ENCODE measurements around the gene TEDC1. TPM values are rescaled to one million over a fixed set of nuclear protein-coding genes. Genes with fewer than 3 reads are reported as not detected.

Gene TEDC1
- polyA plus RNA-seq, 6 donors from 2014 or later: 3.5 to 13.6 (median 8.3) TPM

DNA sequence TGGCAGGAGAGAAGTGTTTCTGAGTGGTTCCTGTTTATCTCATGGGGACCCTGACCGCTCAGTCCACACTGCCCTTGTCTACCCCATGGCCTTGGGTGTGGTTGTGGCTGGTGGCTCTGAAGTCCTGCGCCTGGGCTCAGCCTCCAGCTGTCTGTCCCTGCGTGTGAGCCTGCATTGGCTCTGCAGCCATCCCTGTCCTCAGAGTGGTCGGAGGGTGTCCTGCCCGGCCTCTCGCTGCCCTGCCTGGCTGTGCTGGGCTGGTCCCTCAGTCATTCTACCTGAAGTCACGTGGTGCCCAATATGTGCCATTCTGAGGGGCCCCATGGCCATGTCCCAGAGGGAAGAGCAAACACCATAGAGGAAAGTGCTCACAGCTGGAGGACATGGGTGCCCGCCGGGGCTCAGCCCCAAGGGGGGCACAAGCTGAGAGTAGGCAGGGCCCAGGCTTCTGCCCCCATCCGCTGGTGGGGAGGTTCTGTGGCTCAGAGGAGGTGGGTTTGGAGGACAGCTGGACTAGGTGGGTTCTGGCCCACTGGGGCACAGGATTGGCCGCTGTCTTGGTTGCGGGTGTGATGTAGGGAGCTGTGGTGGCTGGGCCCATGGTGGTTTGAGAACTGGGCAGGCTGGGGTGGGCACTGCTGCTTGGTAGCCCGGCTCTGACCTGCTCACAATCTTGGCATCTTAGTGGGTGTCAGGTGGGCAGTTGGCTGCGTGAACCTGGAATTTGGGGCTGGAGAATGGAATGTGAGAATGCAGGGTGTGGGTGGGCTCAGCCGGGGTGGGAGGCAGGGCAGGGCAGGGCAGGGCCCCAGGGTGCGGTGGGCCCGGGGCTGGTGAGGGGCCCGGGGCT, 11.6 kb downstream of the TEDC1 start:
- no peaks in the 10 kb centered on the region for H3K36me3 Mint-ChIP-seq
- no peak for ATAC-seq (ENCODE audit: low read depth in 2 of 2)
- H3K4me3 Mint-ChIP-seq: peak overlapping the region in 2 of 8 donors; percentile 35 to 41
- peaks cover under 1 to 14% (median 6%) of the 10 kb centered on the region in 3 donors for H3K27me3 Mint-ChIP-seq
- H3K9me3 Mint-ChIP-seq: no peaks in the 10 kb centered on the region
- no peak for DNase-seq
- peaks cover 0 to 4% (median 0%) of the 10 kb centered on the region in 3 donors for H3K4me1 Mint-ChIP-seq
- H3K27ac Mint-ChIP-seq: peak overlapping the region in 3 of 6 donors; percentile 33 to 79 (median 73)

DNA sequence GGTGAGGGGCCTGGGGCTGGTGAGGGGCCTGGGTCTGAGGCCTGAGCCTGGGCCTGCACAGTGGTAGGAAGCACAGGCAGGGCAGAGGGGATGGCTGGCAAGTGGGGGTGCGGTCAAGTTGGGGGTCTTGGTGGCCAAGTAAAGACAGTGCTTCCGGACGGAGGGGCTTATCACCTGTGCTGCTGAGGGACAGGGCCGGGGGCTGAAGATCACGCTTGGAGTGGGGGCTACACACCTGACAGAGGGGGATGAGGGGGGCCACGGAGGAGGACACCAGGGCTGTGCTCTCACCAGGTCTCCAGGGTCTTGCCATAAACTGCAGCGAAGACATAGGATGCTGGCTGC, 12.2 kb downstream of the TEDC1 start:
- H3K27me3 Mint-ChIP-seq: peaks cover 5 to 19% (median 11%) of the 10 kb centered on the region in 3 donors
- ATAC-seq (ENCODE audit: low read depth in 2 of 2) (no peak), DNase-seq (no peak)
- no peak overlapping the region for H3K4me3 Mint-ChIP-seq
- H3K27ac Mint-ChIP-seq: peak overlapping the region in 1 of 6 donors; percentile 73
- no peaks in the 10 kb centered on the region for H3K9me3 Mint-ChIP-seq
- no peaks in the 10 kb centered on the region for H3K36me3 Mint-ChIP-seq
- peaks cover 0 to 4% (median 0%) of the 10 kb centered on the region in 3 donors for H3K4me1 Mint-ChIP-seq

DNA sequence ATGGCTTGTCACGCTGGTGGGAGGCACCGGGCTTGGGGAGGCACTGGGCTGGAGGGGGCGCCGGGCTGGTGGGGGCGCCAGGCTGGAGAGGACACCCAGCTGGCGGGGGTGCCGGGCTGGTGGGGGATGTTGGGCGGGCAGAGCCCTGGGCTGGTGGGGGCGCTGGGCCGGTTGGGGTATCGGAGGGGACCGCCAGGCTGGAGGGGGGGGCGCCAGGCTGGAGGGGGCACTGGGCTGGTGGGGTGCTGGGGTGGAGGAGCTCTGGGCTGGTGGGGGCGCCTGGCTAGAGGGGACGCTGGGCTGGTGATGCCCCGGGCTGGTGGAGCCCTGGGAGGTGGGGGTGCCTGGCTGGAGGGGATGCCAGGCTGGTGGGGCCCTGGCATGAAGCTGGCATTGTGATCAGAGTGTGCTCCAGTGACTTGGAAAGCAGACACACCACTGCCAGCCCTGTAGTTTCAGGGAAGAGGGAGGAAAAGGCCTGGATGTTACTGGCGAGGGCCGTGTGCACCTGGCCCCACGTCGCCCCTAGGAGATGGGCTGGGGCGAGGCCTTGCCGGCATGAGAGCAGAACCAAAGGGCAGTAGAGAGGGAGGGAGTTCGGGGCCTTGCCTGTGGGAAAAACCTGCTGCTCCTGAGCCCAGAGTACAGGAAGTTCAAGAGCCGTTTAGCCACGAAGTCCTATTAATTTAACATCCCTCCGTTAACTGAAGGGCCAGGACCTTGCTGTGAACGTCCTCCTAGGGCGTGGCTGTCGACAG, 13.1 kb downstream of the TEDC1 start:
- Mint-ChIP-seq H3K9me3 (no peaks in the 10 kb centered on the region), H3K27me3 (peaks cover 11 to 27% (median 17%) of the 10 kb centered on the region in 3 donors), H3K4me1 (peaks cover 0 to 4% (median 0%) of the 10 kb centered on the region in 3 donors), H3K36me3 (no peaks in the 10 kb centered on the region), H3K27ac (peak overlapping the region in 3 of 6 donors; percentile 52 to 73 (median 61)), H3K4me3 (no peak overlapping the region)
- no peak for DNase-seq
- no peak for ATAC-seq (ENCODE audit: low read depth in 2 of 2)

DNA sequence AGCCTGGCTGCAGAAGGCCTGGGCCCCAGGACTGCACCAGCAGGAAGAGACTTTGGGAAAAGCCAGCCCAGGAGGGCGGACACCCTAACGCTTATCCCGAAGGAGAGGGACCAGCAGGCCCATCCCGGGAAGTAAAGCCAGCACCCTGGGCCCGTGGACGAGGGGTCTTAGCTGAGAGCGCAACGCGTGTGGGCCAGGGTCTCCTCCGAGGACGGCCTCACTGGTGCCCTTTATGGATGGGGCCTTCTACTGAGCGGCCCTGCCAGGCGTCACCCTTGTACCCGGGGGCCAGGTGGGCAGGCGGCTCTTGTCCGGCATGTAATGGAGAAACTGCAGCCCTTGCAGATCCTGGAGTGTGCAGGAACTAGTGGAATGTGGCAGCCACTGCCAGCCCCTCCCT, 14.1 kb downstream of the TEDC1 start:
- Mint-ChIP-seq H3K27ac (no peak overlapping the region), H3K27me3 (peaks cover 12 to 27% (median 17%) of the 10 kb centered on the region in 3 donors), H3K9me3 (no peaks in the 10 kb centered on the region), H3K4me1 (peaks cover 0 to 4% (median 0%) of the 10 kb centered on the region in 3 donors), H3K4me3 (no peak overlapping the region), H3K36me3 (no peaks in the 10 kb centered on the region)
- no peak for DNase-seq
- no peak for ATAC-seq (ENCODE audit: low read depth in 2 of 2)

DNA sequence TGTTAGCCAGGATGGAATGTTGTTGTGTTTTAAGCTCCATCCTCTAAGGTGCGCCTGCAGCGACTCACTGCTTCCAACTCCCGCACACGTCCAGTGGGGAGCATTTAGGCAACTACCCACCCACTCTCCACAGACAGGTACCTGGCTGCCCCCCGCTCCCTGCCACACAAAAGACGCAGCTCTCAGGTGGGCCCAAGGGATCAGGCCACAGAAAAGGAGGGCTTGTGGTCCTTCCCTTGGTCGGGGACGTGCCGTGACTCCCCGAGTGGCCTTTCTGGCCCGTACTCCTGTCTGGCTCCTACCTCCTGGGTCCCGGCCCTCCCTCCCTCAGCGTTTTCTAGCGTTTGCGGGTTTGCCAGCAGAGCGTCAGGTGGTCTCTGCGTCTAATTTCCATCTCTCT, 16.2 kb downstream of the TEDC1 start:
- Mint-ChIP-seq H3K36me3 (no peaks in the 10 kb centered on the region), H3K4me1 (peaks cover 5 to 7% (median 5%) of the 10 kb centered on the region in 3 donors), H3K27me3 (peaks cover 20 to 31% (median 27%) of the 10 kb centered on the region in 3 donors), H3K27ac (no peak overlapping the region), H3K4me3 (no peak overlapping the region), H3K9me3 (no peaks in the 10 kb centered on the region)
- no peak for ATAC-seq (ENCODE audit: low read depth in 2 of 2)
- no peak for DNase-seq

DNA sequence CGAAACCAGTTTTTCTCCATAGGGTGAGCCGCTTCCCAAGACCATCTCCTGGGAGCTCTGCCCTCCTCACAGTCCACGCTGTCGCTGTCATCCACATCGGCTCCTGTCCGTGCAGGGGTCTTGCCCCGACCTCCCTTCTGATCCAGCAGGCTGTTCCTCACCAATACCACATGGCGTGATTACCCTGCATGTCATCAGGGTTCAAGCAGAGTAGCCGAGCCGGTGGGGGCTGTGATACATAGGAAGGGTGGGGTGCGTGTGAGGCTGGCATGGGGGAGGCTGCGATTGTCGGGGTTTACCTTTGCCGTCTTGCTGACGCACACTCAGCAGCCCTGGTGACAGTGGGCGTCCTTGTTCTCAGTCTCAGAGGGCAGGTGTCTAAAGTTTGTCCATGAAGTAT, 17.0 kb downstream of the TEDC1 start:
- no peak overlapping the region for H3K4me3 Mint-ChIP-seq
- no peak overlapping the region for H3K27ac Mint-ChIP-seq

DNA sequence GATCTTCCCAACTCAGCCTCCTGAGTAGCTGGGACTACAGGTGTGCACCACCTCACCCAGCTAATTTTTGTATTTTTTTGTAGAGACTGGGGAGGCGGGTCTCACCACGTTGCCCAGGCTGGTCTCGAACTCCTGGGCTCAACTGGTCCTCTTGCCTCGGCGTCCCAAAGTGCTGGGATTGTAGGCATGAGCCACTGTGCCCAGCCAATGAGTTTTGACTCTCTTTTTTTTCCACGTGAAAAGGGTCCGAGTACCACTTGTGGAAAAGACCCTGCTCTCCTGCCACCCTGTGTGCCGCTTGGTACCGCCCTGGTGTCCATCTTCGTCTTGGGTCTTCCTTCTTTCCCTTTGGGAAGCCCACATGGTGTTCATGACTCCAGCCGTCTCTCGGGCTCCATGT, 17.6 kb downstream of the TEDC1 start:
- H3K4me3 Mint-ChIP-seq: no peak overlapping the region
- peaks cover 3 to 5% (median 5%) of the 10 kb centered on the region in 3 donors for H3K4me1 Mint-ChIP-seq
- H3K9me3 Mint-ChIP-seq: peaks cover 0 to under 1% (median 0%) of the 10 kb centered on the region in 7 donors
- no peak for ATAC-seq (ENCODE audit: low read depth in 2 of 2)
- no peaks in the 10 kb centered on the region for H3K36me3 Mint-ChIP-seq
- H3K27ac Mint-ChIP-seq: peak overlapping the region in 2 of 6 donors; percentile 79 to 87
- peaks cover 19 to 35% (median 20%) of the 10 kb centered on the region in 3 donors for H3K27me3 Mint-ChIP-seq
- DNase-seq: no peak

More for the DNA sequence above, 17.0 kb downstream of the TEDC1 start:
- Mint-ChIP-seq H3K36me3 (no peaks in the 10 kb centered on the region), H3K4me1 (peaks cover 3 to 5% (median 5%) of the 10 kb centered on the region in 3 donors), H3K9me3 (no peaks in the 10 kb centered on the region), H3K27me3 (peaks cover 20 to 32% (median 20%) of the 10 kb centered on the region in 3 donors)
- no peak for ATAC-seq (ENCODE audit: low read depth in 2 of 2)
- no peak for DNase-seq

DNA sequence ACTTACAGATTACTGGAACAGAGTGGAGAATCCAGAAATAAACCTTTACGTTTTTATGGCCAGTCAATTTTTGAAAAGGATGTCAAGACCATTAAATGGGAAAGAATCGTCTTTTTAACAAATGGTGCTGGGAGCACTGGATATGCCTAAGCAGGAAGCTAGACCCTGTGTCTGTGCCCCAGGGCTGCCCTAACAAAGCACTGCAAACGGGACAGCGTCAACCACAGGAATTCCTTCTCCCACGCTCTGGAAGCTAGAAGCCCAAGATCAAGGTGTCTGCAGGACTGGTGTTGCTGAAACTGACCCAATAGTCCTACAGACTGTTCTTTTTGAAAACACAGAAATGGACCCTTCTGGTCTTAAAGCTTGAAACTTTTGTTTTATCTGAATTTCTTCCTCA, 26.1 kb downstream of the TEDC1 start:
- peaks cover 25 to 47% (median 26%) of the 10 kb centered on the region in 3 donors for H3K27me3 Mint-ChIP-seq
- H3K36me3 Mint-ChIP-seq: no peaks in the 10 kb centered on the region
- H3K9me3 Mint-ChIP-seq: peaks cover 0 to 8% (median 0%) of the 10 kb centered on the region in 7 donors
- DNase-seq (no peak), ATAC-seq (ENCODE audit: low read depth in 2 of 2) (no peak)
- H3K4me1 Mint-ChIP-seq: peaks cover under 1 to 7% (median 4%) of the 10 kb centered on the region in 3 donors
- no peak overlapping the region for H3K4me3 Mint-ChIP-seq
- no peak overlapping the region for H3K27ac Mint-ChIP-seq

DNA sequence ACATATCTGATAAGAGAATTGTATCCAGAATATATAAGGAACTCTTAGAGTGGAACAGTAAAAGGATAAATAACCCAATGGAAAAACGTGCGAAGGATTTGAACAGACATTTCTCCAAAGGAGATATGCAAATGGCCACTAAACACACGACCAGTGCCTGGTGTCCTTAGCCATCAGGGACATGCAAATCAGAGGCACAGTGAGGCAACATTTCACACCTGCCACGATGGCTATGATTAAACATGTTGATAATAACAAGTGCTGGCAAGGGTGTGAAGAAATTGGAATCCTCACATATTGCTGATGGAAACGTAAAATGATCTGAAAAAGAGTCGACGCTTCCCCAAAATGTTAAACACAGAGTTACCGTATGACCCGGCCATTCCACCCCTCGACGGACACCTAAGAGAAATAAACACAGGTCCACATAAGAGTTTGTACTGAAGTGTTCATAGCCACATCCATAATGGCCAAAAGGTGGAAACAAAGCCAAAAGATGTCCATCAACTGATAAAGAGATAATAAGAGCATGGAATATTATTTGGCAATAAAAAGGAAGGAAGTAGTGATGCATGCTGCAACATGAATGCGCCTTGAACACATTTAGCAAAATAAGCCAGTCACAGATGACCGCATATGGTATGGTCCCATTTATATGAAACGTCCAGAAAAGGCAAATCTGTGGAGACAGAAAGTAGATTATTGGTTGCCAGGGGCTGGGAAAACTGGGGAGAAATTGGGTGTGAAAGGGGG, 29.1 kb downstream of the TEDC1 start:
- ATAC-seq (ENCODE audit: low read depth in 2 of 2): no peak
- Mint-ChIP-seq H3K27ac (no peak overlapping the region), H3K9me3 (peaks cover 0 to 6% (median 0%) of the 10 kb centered on the region in 7 donors), H3K27me3 (peaks cover 19 to 35% (median 33%) of the 10 kb centered on the region in 3 donors), H3K36me3 (no peaks in the 10 kb centered on the region), H3K4me3 (peak overlapping the region in 1 of 8 donors; percentile 37), H3K4me1 (peaks cover 0 to 7% (median 4%) of the 10 kb centered on the region in 3 donors)
- DNase-seq: no peak

DNA sequence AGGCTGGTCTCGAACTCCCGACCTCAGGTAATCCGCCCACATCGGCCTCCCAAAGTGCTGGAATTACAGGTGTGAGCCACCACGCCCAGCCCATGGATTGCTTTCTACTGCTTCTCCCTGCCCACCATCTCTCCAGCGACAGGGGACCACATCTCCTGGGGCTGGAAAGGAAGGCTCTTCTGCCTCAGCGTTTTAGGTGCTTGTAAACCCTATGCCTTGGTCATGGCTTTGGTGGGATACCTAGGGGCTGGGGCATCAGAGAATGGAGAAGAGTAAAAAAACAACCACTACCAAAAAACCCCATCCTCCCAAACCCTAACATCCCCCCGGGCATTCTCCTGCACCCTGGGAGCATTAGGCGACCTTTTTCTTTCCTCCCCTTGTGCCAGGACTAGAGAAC, 34.3 kb downstream of the TEDC1 start:
- peaks cover 10 to 27% (median 15%) of the 10 kb centered on the region in 3 donors for H3K27me3 Mint-ChIP-seq
- H3K4me3 Mint-ChIP-seq: peak overlapping the region; percentile 12 to 88 (median 62)
- peaks cover 8 to 24% (median 24%) of the 10 kb centered on the region in 3 donors for H3K4me1 Mint-ChIP-seq
- ATAC-seq (ENCODE audit: low read depth in 2 of 2): no peak
- no peak for DNase-seq
- H3K36me3 Mint-ChIP-seq: no peaks in the 10 kb centered on the region
- peak overlapping the region in 1 of 6 donors; percentile 32 for H3K27ac Mint-ChIP-seq
- peaks cover 0 to 1% (median 0%) of the 10 kb centered on the region in 7 donors for H3K9me3 Mint-ChIP-seq

DNA sequence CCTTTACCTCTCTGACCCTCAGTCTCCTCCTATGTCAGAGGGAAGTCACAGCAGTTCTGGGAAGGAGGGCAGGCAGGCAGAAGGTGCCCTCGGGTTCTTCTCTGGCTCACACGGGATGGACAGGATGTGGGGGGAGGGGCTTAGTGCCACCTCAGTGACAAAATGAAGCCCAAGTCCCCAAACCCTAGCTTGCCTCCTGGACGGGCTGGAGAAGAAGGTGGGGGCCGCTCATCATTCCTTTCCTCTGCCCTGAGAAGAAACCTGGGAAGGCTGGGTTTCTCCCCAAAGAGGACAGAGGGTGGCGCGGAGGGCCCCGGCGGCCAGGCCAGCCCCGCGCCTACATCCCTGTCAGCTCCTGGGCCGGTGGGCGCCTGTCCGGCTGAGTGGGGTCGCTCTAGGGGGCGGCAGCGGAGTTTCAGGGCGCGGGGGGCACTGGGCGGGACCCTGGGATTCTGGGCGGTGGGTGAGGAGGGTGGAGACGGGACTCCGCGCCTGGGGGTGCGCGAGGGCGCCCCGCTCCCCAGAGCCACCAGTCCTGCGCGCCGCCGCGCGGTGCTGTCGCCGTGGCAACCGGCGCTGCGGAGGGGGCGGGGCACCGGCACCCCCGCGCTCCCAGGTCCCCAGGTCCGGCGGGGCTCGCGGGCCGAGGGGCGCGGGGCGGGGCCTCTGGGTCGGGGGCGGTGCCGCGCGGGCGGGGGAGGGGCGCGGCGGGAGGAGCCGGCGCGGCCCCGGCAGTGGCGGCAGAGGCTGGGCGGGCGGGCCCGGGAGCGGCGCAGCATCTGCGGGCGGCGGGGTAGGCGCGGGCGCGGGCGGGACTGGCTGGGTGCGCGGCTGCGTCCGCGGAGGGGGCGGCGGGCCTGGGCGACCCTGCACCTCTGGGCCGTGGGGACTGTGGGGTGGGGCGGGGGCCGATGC, 35.1 kb downstream of the TEDC1 start, which contains the start of gene TMEM121:
Gene TMEM121 (plus strand): TSS at position 723 of the 915 bp plus-strand sequence. CDS start 2,252 bp downstream, outside the sequence.
- peak; percentile 19 to 32 for ATAC-seq (ENCODE audit: low read depth in 2 of 2)
- Mint-ChIP-seq H3K9me3 (peaks cover 0 to 1% (median 0%) of the 10 kb centered on the region in 7 donors), H3K4me3 (peak within 1 kb of the TSS; percentile 58 to 88 (median 82))

More for the DNA sequence above, 35.1 kb downstream of the TEDC1 start, which contains the start of gene TMEM121:
- peaks cover 8 to 23% (median 12%) of the 10 kb centered on the region in 3 donors for H3K27me3 Mint-ChIP-seq
- H3K36me3 Mint-ChIP-seq: no peaks in the 10 kb centered on the region
- peaks cover 8 to 31% (median 30%) of the 10 kb centered on the region in 3 donors for H3K4me1 Mint-ChIP-seq
- H3K27ac Mint-ChIP-seq: peak within 1 kb of the TSS in 4 of 6 donors; percentile 34 to 85 (median 70)
- peak; percentile 32 for DNase-seq

Data from naive B cell (primary cell).